BLaER1 (cell line): ENCODE measurements around the gene TBC1D22B.

Experiments used
- H3K27ac ChIP-seq: shearing (Covaris generic); formaldehyde crosslinking; 2 replicates; pipeline ENCODE4 v1.8.1; 2022
- H3K27me3 ChIP-seq: shearing (Covaris generic); formaldehyde crosslinking; 2 replicates; pipeline ENCODE4 v1.8.1; 2022
- H3K36me3 ChIP-seq: shearing (Covaris generic); formaldehyde crosslinking; 2 replicates; pipeline ENCODE4 v1.8.1; 2022
- H3K4me1 ChIP-seq: shearing (Covaris generic); formaldehyde crosslinking; 2 replicates; pipeline ENCODE4 v1.8.1; 2022
- H3K4me2 ChIP-seq: shearing (Covaris generic); formaldehyde crosslinking; 2 replicates; pipeline ENCODE4 v1.8.1; 2022
- H3K4me3 ChIP-seq: shearing (Covaris generic); formaldehyde crosslinking; 2 replicates; pipeline ENCODE4 v1.8.1; 2022
- H3K9ac ChIP-seq: shearing (Covaris generic); formaldehyde crosslinking; 2 replicates; pipeline ENCODE4 v1.8.1; 2022
- H3K9me3 ChIP-seq: shearing (Covaris generic); formaldehyde crosslinking; 2 replicates; pipeline ENCODE4 v1.8.1; 2022
- H4K20me1 ChIP-seq: shearing (Covaris generic); formaldehyde crosslinking; 2 replicates; pipeline ENCODE4 v1.8.1; 2022
- Cebpa-rat ChIP-seq: shearing (Covaris generic); IDR thresholded peaks from 2 replicates; pipeline ENCODE4 v1.8.1; 2022

Gene TBC1D22B

DNA sequence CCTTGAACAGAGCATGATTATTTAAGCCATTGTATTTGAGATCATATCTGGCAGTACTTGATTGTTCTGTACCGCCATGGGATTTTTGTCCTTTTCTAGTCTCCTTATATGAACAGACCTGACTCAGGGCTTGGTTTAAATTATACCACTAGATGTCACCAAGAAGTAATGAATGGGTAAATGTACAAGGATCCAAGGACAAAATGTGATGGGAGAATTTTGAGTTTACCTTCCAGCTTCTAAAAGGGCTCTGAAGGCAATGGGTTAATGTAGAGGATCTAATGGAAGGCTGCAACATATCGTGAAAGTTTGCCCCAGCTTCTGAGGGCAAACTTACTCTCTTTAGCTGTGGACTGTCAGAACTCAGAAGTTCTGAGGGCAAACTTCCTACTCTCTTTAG, 108.2 kb downstream of the TBC1D22B start:
- no peaks in the 10 kb centered on the region for H3K27me3 ChIP-seq
- H3K9me3 ChIP-seq = no peaks in the 10 kb centered on the region
- no peaks in the 10 kb centered on the region for H3K4me1 ChIP-seq
- H3K27ac ChIP-seq = no peak overlapping the region
- no peak overlapping the region for H3K9ac ChIP-seq
- no peak overlapping the region for H3K4me3 ChIP-seq
- H3K36me3 ChIP-seq = peaks cover 97% of the 10 kb centered on the region
- no peak for TF ChIP-seq Cebpa-rat
- H3K4me2 ChIP-seq = no peak overlapping the region
- peaks cover 37% of the 10 kb centered on the region; the same call in 1 of the 2 replicates for H4K20me1 ChIP-seq

DNA sequence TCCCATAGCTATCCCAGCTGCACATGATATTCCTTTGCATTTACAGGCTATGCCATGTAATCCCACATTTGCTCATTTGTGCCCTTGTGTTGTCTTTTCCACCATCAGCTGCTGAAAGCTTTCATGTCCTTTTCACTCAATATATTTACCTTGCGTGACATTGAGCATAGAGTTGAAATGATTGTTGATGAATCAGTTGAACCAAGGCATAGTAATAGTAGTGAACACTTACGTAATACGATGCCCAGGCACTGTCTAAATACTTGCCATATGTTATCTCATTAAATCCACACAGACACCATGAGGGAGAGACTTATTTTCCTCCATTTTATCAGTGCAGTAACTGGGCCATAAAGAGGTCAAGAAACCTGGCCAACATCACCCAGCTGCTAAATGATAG, 109.3 kb downstream of the TBC1D22B start:
- TF ChIP-seq Cebpa-rat = no peak
- no peaks in the 10 kb centered on the region for H3K4me1 ChIP-seq
- no peak overlapping the region for H3K4me3 ChIP-seq
- H3K9me3 ChIP-seq = no peaks in the 10 kb centered on the region
- H3K27ac ChIP-seq = no peak overlapping the region
- no peaks in the 10 kb centered on the region for H3K27me3 ChIP-seq
- peaks cover 97% of the 10 kb centered on the region for H3K36me3 ChIP-seq
- no peak overlapping the region for H3K4me2 ChIP-seq
- H4K20me1 ChIP-seq = peaks cover 37% of the 10 kb centered on the region; the same call in 1 of the 2 replicates
- H3K9ac ChIP-seq = no peak overlapping the region

DNA sequence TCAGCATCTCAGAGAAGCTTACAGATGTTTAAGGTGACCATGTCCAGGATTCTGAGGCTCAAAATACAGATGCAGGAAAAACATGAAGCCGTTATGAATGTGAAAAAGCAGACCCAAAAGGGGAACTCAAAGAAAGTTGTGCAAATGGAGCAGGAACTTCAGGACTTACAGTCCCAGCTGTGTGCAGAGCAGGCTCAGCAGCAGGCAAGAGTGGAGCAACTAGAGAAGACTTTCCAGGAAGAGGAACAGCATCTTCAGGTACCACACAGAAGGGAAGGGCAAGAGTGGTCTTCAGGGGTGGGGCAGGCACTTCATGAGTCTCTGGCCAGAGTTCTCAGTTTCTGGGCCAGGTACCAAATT, 111.4 kb downstream of the TBC1D22B start:
- Histone ChIP-seq H3K9ac (no peak overlapping the region), H3K4me3 (no peak overlapping the region), H4K20me1 (peaks cover 37% of the 10 kb centered on the region), H3K27ac (no peak overlapping the region), H3K4me2 (no peak overlapping the region), H3K27me3 (no peaks in the 10 kb centered on the region), H3K4me1 (no peaks in the 10 kb centered on the region), H3K36me3 (peaks cover 98% of the 10 kb centered on the region), H3K9me3 (no peaks in the 10 kb centered on the region)
- TF ChIP-seq Cebpa-rat = no peak

DNA sequence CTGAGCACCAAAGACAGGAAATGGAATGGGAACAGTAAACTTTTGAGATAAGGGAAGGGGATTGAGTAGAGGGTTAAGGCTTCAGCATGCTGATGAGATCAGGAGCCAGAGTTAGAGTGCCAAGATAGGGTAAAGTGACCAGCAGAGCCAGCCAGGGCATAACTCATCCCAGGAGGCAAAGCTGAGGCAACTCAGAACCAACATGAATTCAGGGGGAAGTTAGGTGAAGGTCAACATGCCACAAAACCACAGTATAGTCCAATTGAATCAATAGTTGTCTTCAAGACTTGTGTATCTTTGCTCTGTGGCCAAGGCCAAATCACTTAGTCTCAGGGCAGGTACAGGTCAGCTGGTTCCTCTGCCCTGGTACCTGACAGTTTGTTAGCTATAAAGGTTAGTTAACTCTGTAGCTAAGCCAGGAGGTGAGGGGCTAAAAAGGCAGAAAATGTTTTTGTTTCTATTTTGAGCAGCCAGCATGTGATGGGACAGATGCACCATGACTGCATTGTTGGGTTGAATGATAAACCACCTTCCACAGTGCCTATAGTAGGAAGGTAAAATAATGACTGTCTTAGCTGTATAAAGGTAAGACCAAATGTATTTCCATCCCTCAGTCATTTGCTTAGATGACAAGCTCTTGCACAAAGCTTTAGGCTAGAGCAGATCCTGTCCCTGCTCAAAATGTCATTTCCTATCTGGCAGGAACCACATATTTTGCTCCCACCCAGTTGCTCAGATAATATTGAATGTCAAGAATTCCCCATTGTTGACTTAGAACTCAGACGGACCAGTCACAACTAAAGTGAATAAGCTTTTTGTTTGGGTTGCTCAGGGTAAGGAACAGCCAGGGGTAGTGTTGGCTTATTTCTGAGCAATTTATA, 112.0 kb downstream of the TBC1D22B start:
- Histone ChIP-seq H3K4me3 (no peak overlapping the region), H3K27me3 (no peaks in the 10 kb centered on the region), H3K36me3 (peaks cover 98% of the 10 kb centered on the region), H3K4me2 (no peak overlapping the region), H3K9me3 (no peaks in the 10 kb centered on the region), H3K9ac (no peak overlapping the region), H3K27ac (no peak overlapping the region), H3K4me1 (no peaks in the 10 kb centered on the region), H4K20me1 (peaks cover 37% of the 10 kb centered on the region)
- no peak for TF ChIP-seq Cebpa-rat

DNA sequence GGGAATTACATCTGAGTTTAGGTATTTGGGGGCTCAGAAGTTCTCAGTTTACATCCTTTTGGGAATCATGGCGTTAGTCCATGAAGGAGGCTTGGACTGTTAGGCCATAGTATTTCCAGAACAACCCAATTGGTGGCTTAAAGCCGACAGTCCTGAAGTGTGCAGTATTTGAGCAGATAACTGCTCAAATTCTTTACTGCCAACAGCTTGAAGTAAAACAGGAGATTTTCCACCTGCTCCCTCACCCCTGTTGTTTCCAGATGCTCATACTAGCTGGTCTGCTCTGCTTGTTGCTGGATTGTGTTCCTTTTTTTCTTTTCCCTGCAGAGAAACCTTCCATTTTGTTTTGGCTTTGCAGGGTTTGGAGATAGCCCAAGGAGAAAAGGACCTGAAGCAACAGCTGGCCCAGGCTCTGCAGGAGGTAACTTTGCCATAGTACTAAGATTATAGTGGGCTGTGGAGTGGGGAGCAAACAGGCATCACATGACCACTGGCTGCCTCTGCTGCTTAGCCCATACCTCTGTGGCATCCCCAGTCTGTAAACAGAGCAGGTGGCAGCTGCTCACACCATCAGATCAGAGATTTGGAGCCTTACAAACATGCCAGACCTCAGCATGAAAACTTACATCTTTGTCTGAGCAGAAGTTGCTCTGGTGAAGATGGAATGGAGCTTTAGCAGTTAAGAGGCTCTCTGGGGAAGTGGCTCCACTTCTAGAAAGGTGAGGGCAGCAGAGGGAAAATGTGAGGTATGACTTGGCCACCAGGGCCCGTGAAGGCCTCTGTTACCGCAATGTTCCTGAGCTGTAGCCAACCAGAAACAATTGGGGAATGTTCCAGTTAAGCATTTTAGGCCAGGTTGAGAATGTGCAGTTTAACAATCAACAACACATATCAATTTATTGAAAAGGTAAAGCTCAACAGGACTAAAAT, 113.8 kb downstream of the TBC1D22B start:
- Histone ChIP-seq H3K27ac (no peak overlapping the region), H3K4me1 (no peaks in the 10 kb centered on the region), H4K20me1 (peaks cover 38% of the 10 kb centered on the region), H3K36me3 (peaks cover 99% of the 10 kb centered on the region), H3K9me3 (no peaks in the 10 kb centered on the region), H3K4me2 (no peak overlapping the region), H3K4me3 (no peak overlapping the region), H3K27me3 (no peaks in the 10 kb centered on the region), H3K9ac (no peak overlapping the region)
- TF ChIP-seq Cebpa-rat = no peak

DNA sequence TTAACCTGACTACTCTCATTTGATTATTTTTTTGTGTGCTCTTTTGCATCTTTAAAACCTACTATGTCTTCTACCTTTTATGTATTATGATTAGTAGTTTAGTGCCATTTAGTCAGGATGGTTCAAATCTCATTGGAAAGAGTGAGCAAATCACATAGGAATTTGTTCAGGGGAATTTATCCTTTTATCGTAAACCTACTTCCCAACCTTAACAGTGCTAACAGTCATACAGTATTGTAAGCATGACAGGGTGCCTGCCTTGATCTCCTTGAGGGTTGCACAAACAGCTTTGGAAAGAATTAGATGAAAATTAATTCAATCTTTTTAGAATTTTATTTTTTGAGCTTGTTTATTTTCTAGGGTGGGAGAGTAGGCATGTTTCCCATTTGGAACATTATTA, 114.5 kb downstream of the TBC1D22B start:
- Histone ChIP-seq H3K4me3 (no peak overlapping the region), H3K36me3 (peaks cover 99% of the 10 kb centered on the region), H3K9ac (no peak overlapping the region), H3K4me1 (no peaks in the 10 kb centered on the region), H3K9me3 (no peaks in the 10 kb centered on the region), H3K4me2 (no peak overlapping the region), H3K27me3 (no peaks in the 10 kb centered on the region), H4K20me1 (peaks cover 31% of the 10 kb centered on the region), H3K27ac (no peak overlapping the region)
- TF ChIP-seq Cebpa-rat = no peak

DNA sequence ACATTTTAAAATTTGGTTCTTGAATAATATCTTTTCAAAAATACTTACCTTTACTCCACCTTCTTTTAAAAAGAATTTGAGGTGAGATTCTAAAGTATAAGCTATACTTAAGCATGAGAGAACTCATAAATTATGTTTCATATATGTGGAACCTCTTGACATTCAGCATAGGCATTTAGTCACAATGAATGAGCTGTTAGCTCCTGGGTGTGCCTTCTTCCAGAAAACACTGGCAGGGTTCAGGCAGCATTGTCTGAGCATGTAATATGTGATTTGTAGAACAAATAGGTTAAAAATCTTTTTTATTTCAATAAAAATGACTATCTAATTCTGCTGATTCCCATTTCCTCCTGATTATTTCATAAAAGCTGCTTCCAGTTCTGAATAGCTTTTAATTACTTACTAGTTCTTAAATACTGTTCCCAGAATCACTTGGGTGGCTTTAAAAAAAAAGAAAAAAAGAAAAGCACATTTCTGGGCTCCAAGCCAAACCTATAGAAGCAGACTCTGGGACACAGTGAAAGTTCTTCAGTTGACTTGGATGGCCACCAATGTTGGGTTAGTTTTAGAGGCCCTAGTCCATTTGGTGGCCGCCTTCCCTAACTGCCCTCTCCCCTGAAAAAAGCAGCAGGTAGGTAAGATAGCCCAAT, 116.4 kb downstream of the TBC1D22B start:
- H3K4me2 ChIP-seq = no peak overlapping the region
- H3K4me3 ChIP-seq = no peak overlapping the region
- no peak overlapping the region for H3K9ac ChIP-seq
- no peaks in the 10 kb centered on the region for H3K27me3 ChIP-seq
- H3K4me1 ChIP-seq = no peaks in the 10 kb centered on the region
- TF ChIP-seq Cebpa-rat = no peak
- H3K27ac ChIP-seq = no peak overlapping the region
- H3K36me3 ChIP-seq = peaks cover 99% of the 10 kb centered on the region
- peaks cover 31% of the 10 kb centered on the region for H4K20me1 ChIP-seq
- H3K9me3 ChIP-seq = no peaks in the 10 kb centered on the region

DNA sequence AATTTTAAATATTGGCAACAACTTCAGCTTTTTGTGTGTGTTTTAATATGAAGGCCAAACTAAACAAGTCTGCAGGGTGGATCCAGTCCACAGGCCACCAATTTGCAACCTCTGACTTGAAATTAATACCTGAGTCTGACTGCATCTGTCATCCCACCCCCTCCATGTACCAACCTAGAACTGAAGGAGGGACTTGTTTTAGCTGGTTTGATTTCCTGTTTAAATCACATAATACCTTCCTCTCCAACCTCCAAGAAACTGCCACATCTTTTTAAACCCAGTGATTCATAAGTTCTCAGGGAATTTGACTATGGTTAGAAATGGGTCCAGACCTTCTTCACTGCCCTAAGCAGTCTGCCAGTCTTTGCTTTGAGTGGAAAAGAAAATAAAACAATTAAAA, 117.8 kb downstream of the TBC1D22B start:
- Histone ChIP-seq H3K4me2 (no peak overlapping the region), H3K36me3 (peaks cover 98% of the 10 kb centered on the region)

DNA sequence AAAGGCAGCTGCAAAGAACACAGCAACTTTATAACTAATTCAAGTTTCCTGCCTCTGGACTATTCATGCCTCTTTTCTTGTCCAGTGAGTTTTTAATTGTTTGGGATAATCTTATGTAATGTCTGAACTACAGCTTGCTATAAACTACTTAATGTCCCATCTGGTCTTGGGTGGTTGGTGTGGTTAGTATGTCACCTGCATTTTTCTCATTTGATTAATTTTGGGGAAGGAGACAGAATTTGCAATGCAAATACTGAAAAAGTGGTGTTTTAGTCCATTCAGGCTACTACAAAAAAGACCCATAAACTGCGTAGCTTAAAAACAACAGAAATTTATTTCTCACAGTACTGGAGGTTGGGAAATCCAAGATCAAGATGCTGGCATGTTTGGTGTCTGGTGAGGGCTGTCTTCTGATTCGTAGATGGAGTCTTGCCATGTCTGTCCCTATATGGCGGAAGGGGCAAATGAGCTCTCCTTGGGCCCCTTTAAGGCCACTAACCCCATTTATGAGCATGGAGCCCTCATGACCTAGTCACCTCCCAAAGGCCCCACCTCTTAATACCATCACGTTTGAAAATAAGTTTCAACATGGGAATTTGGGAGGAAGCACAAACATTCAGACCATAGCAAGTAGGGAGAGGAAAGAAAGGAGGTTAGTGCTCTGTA, 118.6 kb downstream of the TBC1D22B start:
- no peaks in the 10 kb centered on the region for H3K27me3 ChIP-seq
- no peaks in the 10 kb centered on the region for H3K4me1 ChIP-seq
- H3K9ac ChIP-seq = no peak overlapping the region
- no peak overlapping the region for H3K4me2 ChIP-seq
- H3K4me3 ChIP-seq = no peak overlapping the region
- TF ChIP-seq Cebpa-rat = no peak
- H3K36me3 ChIP-seq = peaks cover 97% of the 10 kb centered on the region
- peaks cover 27% of the 10 kb centered on the region for H4K20me1 ChIP-seq
- no peak overlapping the region for H3K27ac ChIP-seq
- no peaks in the 10 kb centered on the region for H3K9me3 ChIP-seq

More for the DNA sequence above, 117.8 kb downstream of the TBC1D22B start:
- no peaks in the 10 kb centered on the region for H3K9me3 ChIP-seq
- no peak overlapping the region for H3K27ac ChIP-seq
- TF ChIP-seq Cebpa-rat = no peak
- peaks cover 31% of the 10 kb centered on the region for H4K20me1 ChIP-seq
- no peak overlapping the region for H3K9ac ChIP-seq
- H3K4me3 ChIP-seq = no peak overlapping the region
- H3K27me3 ChIP-seq = no peaks in the 10 kb centered on the region
- no peaks in the 10 kb centered on the region for H3K4me1 ChIP-seq
